Activated T-cell treated with anti-CD3 and anti-CD28 coated beads, Interleukin-2, amount 50 U/mL, for 4 hours (primary cell): ENCODE data around the gene IL13. TPM values are rescaled to one million over a fixed set of nuclear protein-coding genes. Genes with fewer than 3 reads are reported as not detected.
"Not testable (repeated sequence)": the region's sequence is repeated elsewhere in the genome, so short reads cannot be mapped to it uniquely, and the experiment has no call there.

Experiments used
- ATAC-seq, 2 donors: fragments of 200-7000 bp; cut with Tn5 transposase; one replicate each; pipeline ENCODE4 v1.10.0; 2021
- DNase-seq: peaks from one replicate; pipeline ENCODE4 v3.0.0-alpha.2; 2020
- H3K27me3 Mint-ChIP-seq: one replicate; pipeline ENCODE4 v1.8.0; 2021; ENCODE audit warnings: low read depth, mixed read lengths
- H3K36me3 Mint-ChIP-seq: one replicate; pipeline ENCODE4 v1.8.0; 2022; ENCODE audit warnings: mixed read lengths; ENCODE audit not compliant: insufficient read depth
- H3K4me1 Mint-ChIP-seq: one replicate; pipeline ENCODE4 v1.8.0; 2021; ENCODE audit warnings: low read depth, mixed read lengths
- H3K4me3 Mint-ChIP-seq: one replicate; pipeline ENCODE4 v1.8.0; 2021; ENCODE audit warnings: mild to moderate bottlenecking, moderate library complexity, mixed read lengths
- H3K9me3 Mint-ChIP-seq: one replicate; pipeline ENCODE4 v1.8.0; 2021; ENCODE audit warnings: mixed read lengths
- total RNA-seq, 3 donors: library from RNA; stranded (reverse); gene quantifications; one replicate each; pipeline ENCODE4 v1.2.1, GENCODE V29; 2021

Gene IL13
- total RNA-seq, 3 donors from 2014 or later = 12.5 to 56.8 (median 26.9) TPM

- ATAC-seq = no peak
Measured at GRCh38 chr5:132684922-132685720, 27.1 kb downstream of the IL13 start.

GRCh38 chr5:132686193-132686592, 28.2 kb downstream of the IL13 start:
- DNase-seq (no peak), ATAC-seq (no peak)
- peaks cover 25% of the 10 kb centered on the region for H3K4me1 Mint-ChIP-seq

More at GRCh38 chr5:132684922-132685720, 27.1 kb downstream of the IL13 start:
- Mint-ChIP-seq H3K27me3 (no peaks in the 10 kb centered on the region), H3K4me1 (peaks cover 25% of the 10 kb centered on the region), H3K4me3 (no peak overlapping the region), H3K9me3 (no peaks in the 10 kb centered on the region), H3K36me3 (peaks cover 3% of the 10 kb centered on the region)
- DNase-seq = no peak

GRCh38 chr5:132687995-132688394, 30.0 kb downstream of the IL13 start:
- Mint-ChIP-seq H3K27me3 (no peaks in the 10 kb centered on the region), H3K4me1 (peaks cover 28% of the 10 kb centered on the region), H3K4me3 (no peak overlapping the region), H3K9me3 (no peaks in the 10 kb centered on the region), H3K36me3 (peaks cover 6% of the 10 kb centered on the region)
- ATAC-seq = peak; percentile 71
- no peak for DNase-seq

More at GRCh38 chr5:132686193-132686592, 28.2 kb downstream of the IL13 start:
- H3K27me3 Mint-ChIP-seq = no peaks in the 10 kb centered on the region
- H3K36me3 Mint-ChIP-seq = peaks cover 3% of the 10 kb centered on the region
- no peak overlapping the region for H3K4me3 Mint-ChIP-seq
- no peaks in the 10 kb centered on the region for H3K9me3 Mint-ChIP-seq

- H3K27me3 Mint-ChIP-seq = no peaks in the 10 kb centered on the region
- peaks cover 6% of the 10 kb centered on the region for H3K36me3 Mint-ChIP-seq
- DNase-seq (no peak), ATAC-seq (peak; percentile 70 to 75)
- peaks cover 28% of the 10 kb centered on the region for H3K4me1 Mint-ChIP-seq
- H3K4me3 Mint-ChIP-seq = peak overlapping the region; percentile 4
- H3K9me3 Mint-ChIP-seq = no peaks in the 10 kb centered on the region
Measured at GRCh38 chr5:132688536-132689339, 30.8 kb downstream of the IL13 start.

GRCh38 chr5:132689513-132689912, 31.5 kb downstream of the IL13 start:
- Mint-ChIP-seq H3K36me3 (peaks cover 6% of the 10 kb centered on the region), H3K9me3 (no peaks in the 10 kb centered on the region), H3K4me1 (peaks cover 28% of the 10 kb centered on the region), H3K4me3 (no peak overlapping the region), H3K27me3 (no peaks in the 10 kb centered on the region)
- DNase-seq = no peak
- no peak for ATAC-seq

GRCh38 chr5:132690156-132690555, 32.2 kb downstream of the IL13 start:
- Mint-ChIP-seq H3K4me3 (no peak overlapping the region), H3K36me3 (peaks cover 8% of the 10 kb centered on the region), H3K27me3 (no peaks in the 10 kb centered on the region), H3K4me1 (peaks cover 24% of the 10 kb centered on the region), H3K9me3 (no peaks in the 10 kb centered on the region)
- DNase-seq = no peak
- no peak for ATAC-seq

GRCh38 chr5:132691755-132692631, 34.0 kb downstream of the IL13 start:
- ATAC-seq, H3K36me3 Mint-ChIP-seq, DNase-seq, H3K27me3 Mint-ChIP-seq, H3K9me3 Mint-ChIP-seq, H3K4me3 Mint-ChIP-seq: not testable (repeated sequence)
- H3K4me1 Mint-ChIP-seq = peaks cover 23% of the 10 kb centered on the region

GRCh38 chr5:132692632-132692967, 34.6 kb downstream of the IL13 start:
- DNase-seq = no peak
- H3K36me3 Mint-ChIP-seq = peaks cover 5% of the 10 kb centered on the region
- no peaks in the 10 kb centered on the region for H3K27me3 Mint-ChIP-seq
- peaks cover 23% of the 10 kb centered on the region for H3K4me1 Mint-ChIP-seq
- ATAC-seq = no peak
- H3K9me3 Mint-ChIP-seq = no peaks in the 10 kb centered on the region
- no peak overlapping the region for H3K4me3 Mint-ChIP-seq

- Mint-ChIP-seq H3K4me1 (peaks cover 3% of the 10 kb centered on the region), H3K4me3 (no peak overlapping the region), H3K9me3 (no peaks in the 10 kb centered on the region), H3K36me3 (peaks cover 25% of the 10 kb centered on the region), H3K27me3 (no peaks in the 10 kb centered on the region)
- DNase-seq (no peak), ATAC-seq (no peak)
Measured at GRCh38 chr5:132695956-132696355, 38.0 kb downstream of the IL13 start.

GRCh38 chr5:132704875-132705274, 46.9 kb downstream of the IL13 start:
- Mint-ChIP-seq H3K36me3 (peaks cover 36% of the 10 kb centered on the region), H3K4me3 (no peak overlapping the region), H3K27me3 (no peaks in the 10 kb centered on the region), H3K9me3 (no peaks in the 10 kb centered on the region), H3K4me1 (no peaks in the 10 kb centered on the region)
- ATAC-seq (no peak), DNase-seq (no peak)

- Mint-ChIP-seq H3K27me3 (no peaks in the 10 kb centered on the region), H3K4me1 (no peaks in the 10 kb centered on the region), H3K36me3 (peaks cover 21% of the 10 kb centered on the region), H3K4me3 (no peak overlapping the region), H3K9me3 (no peaks in the 10 kb centered on the region)
- DNase-seq = no peak
- no peak for ATAC-seq
Measured at GRCh38 chr5:132708645-132709044, 50.7 kb downstream of the IL13 start.
